Activated CD8-positive, alpha-beta memory T cell treated with anti-CD3 and anti-CD28 coated beads, Interleukin-2, amount 10 ng/mL, durations not matched to agents 7 days and 5 days (primary cell): ENCODE measurements around the gene ADGRD2. TPM values are rescaled to one million over a fixed set of nuclear protein-coding genes. Genes with fewer than 3 reads are reported as not detected.

ENCODE experiments used
- ATAC-seq: fragments of 150-1000 bp; cut with Tn5 transposase; one replicate; pipeline ENCODE4 v1.10.0; 2021; ENCODE audit warnings: moderate library complexity
- CTCF ChIA-PET: fragments of 350-600 bp; sonication (Branson Sonifier 250); formaldehyde crosslinking; loops from one replicate; lab custom pipeline; 2021; ENCODE audit warnings: antibody characterized with exemption; lab: Charles Lee
- DNase-seq: peaks from one replicate; pipeline ENCODE4 v3.0.0-alpha.2; 2020
- H3K27ac Mint-ChIP-seq: one replicate; pipeline ENCODE4 v1.8.0; 2021; ENCODE audit warnings: mild to moderate bottlenecking, mixed read lengths
- H3K27me3 Mint-ChIP-seq: one replicate; pipeline ENCODE4 v1.8.0; 2021; ENCODE audit warnings: mixed read lengths
- H3K36me3 Mint-ChIP-seq: one replicate; pipeline ENCODE4 v1.8.0; 2021; ENCODE audit warnings: mild to moderate bottlenecking, mixed read lengths
- H3K4me1 Mint-ChIP-seq: one replicate; pipeline ENCODE4 v1.8.0; 2021; ENCODE audit warnings: mixed read lengths
- H3K4me3 Mint-ChIP-seq: one replicate; pipeline ENCODE4 v1.8.0; 2021; ENCODE audit warnings: mild to moderate bottlenecking, moderate library complexity, mixed read lengths
- H3K9me3 Mint-ChIP-seq: one replicate; pipeline ENCODE4 v1.8.0; 2022; ENCODE audit warnings: low read depth, mixed read lengths
- total RNA-seq, 2 experiments: library from RNA; stranded (reverse); gene quantifications; one replicate each; pipeline ENCODE4 v1.2.3, GENCODE V29; 2021

The ADGRD2 gene
- total RNA-seq, 2 experiments from 2014 or later: not detected

DNA sequence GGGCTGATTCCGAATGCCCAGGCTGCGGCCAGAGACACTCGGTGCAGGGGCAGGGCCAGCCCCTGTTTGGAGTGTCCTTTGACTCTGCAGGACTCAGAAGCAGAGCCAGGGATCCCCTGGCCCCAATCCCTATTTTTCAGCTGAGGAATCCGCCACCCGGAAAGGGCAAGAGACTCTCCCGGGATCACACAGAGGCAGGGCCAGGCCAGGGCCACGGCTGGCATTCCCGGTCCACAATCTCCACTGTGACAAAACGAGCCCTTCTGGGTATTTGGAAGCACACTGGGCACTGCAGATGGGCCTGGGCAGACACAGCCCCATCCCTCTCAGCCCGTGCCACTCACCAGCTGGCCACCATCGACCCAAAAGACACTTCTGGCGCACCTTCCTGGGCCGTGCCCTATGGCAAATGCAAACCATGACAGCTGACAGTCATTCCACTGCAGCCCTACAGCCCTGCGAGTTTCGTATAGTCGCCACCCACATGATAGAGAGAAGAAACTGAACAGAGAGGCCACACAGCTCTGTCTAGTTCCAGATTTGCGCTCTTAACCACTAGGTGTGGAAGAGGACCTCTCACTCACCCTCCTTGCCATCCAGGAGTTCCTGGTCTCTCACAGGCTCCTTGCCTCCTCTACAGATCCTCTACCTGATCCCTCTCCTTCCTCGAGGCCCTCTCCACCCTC is 43.7 kb downstream of the ADGRD2 start:
- CTCF ChIA-PET: no interaction called here
- H3K27ac Mint-ChIP-seq: no peak overlapping the region
- no peaks in the 10 kb centered on the region for H3K36me3 Mint-ChIP-seq
- H3K4me3 Mint-ChIP-seq: no peak overlapping the region
- H3K27me3 Mint-ChIP-seq: no peaks in the 10 kb centered on the region
- ATAC-seq (no peak), DNase-seq (no peak)
- H3K9me3 Mint-ChIP-seq: no peaks in the 10 kb centered on the region
- peaks cover 6% of the 10 kb centered on the region for H3K4me1 Mint-ChIP-seq

DNA sequence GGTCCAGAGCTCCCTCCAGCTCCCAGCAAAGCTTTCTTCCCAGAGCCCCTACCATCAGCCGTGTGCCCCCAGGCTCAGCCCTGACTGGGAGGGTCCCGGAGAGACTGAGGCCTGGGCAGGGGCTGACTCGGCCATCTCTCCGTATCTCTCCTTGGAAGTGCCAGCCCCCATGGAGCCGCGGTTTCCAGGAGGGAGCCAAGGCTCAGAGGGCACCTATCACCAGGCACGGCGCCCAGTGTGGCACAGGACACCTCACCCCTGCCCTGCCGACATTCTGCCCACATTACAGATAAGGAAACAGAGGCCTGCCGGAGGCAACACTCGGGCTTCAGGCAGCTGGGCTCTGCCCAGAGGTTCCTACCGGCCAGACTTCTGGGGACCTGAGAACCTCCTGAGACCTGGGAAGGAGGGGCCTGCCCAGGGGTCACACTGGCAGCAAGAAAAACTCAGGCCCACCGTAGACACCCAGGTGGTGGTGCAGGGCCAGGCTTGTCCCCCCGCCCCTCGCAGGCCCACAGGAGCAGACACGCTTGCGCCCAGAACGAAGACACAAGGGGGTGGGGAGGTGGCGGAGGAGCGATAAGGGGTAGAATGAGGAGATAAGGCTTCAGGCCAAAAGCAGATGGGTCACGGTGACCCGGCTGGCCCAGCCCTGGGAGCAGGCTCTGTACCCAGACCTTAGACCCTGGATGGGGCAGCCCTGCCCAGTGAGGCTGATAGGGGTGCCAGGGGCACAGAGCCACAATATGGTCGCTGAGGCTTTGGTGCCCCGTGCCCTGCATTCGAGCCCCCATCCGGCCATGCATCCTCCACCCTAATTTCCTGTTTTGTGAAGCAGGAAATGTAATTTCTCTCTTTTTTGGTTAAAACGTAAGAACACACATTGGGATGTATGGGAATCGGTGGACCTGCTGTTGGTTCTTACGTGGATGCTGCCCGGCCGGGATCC is 45.1 kb downstream of the ADGRD2 start:
- no peak for ATAC-seq
- H3K36me3 Mint-ChIP-seq: no peaks in the 10 kb centered on the region
- CTCF ChIA-PET: no interaction called here
- no peak overlapping the region for H3K27ac Mint-ChIP-seq
- no peaks in the 10 kb centered on the region for H3K27me3 Mint-ChIP-seq
- no peak for DNase-seq
- H3K9me3 Mint-ChIP-seq: no peaks in the 10 kb centered on the region
- peaks cover 6% of the 10 kb centered on the region for H3K4me1 Mint-ChIP-seq
- H3K4me3 Mint-ChIP-seq: no peak overlapping the region

DNA sequence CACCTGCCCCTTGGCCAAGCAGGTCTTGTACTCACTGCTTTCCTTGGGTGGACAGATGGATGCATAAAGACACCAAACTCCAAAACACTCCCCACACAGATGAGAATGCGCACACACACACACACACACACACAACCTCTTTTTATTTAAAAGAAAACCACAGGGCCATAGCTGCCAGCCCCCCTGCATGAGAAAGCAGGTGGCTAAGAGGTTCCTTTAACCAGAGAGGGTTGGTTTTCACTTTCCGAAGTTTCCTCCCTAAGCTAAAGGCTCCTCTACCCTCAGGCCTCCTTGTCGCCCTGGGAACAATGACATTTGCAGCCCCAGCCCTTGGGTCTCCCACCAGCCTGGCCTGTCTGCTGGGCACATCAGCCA is 45.8 kb downstream of the ADGRD2 start:
- no peak overlapping the region for H3K27ac Mint-ChIP-seq
- no peak for ATAC-seq
- no peaks in the 10 kb centered on the region for H3K36me3 Mint-ChIP-seq
- no peaks in the 10 kb centered on the region for H3K27me3 Mint-ChIP-seq
- DNase-seq: no peak
- no peaks in the 10 kb centered on the region for H3K9me3 Mint-ChIP-seq
- H3K4me3 Mint-ChIP-seq: no peak overlapping the region
- CTCF ChIA-PET: no interaction called here
- H3K4me1 Mint-ChIP-seq: peaks cover 8% of the 10 kb centered on the region

DNA sequence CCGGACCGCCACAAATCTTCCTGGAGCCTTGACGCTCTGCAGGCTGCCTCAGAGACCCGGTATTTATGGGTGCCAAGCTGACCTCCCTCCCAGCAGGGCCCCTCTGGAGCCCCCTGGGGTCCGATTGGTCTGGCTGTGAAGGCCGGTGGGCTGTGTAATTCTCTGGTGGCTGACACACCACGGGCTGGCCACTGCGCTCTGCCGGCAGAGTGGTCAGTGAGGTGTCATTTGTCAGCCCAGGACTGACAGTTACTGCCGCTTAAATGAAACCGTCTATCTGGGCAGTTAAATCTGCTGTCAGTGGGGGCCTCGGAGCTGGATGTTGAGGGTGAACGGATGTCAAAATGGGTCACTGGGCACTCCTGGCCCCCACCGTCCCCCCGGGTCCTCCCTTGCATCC is 46.2 kb downstream of the ADGRD2 start:
- CTCF ChIA-PET: no interaction called here
- ATAC-seq: no peak

DNA sequence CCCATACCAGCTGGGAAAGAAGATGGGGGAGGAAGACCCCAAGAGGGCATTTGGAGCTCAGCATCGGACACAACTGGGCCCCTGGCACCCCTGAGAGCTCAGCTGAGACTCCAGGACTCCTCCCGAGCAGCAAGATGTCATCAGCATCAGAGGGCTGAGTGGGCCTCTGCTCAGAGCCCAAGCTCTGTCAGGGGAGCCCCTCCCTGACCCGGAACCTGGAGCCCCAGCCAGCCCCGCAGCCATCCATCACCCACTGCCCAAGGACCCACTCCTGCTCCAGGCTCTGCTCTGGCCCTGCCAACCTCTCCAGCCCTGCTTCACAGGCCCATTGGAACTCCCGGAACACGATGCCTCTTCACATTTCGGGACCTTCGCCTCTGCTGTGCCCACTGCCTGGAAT is 47.2 kb downstream of the ADGRD2 start:
- CTCF ChIA-PET: no interaction called here
- H3K27ac Mint-ChIP-seq: no peak overlapping the region
- H3K4me1 Mint-ChIP-seq: peaks cover 8% of the 10 kb centered on the region
- no peak overlapping the region for H3K4me3 Mint-ChIP-seq
- no peaks in the 10 kb centered on the region for H3K36me3 Mint-ChIP-seq
- no peak for DNase-seq
- H3K27me3 Mint-ChIP-seq: peaks cover 6% of the 10 kb centered on the region
- H3K9me3 Mint-ChIP-seq: no peaks in the 10 kb centered on the region
- no peak for ATAC-seq

More for the DNA sequence above, 46.2 kb downstream of the ADGRD2 start:
- no peaks in the 10 kb centered on the region for H3K36me3 Mint-ChIP-seq
- H3K4me1 Mint-ChIP-seq: peaks cover 8% of the 10 kb centered on the region
- no peak overlapping the region for H3K27ac Mint-ChIP-seq
- H3K27me3 Mint-ChIP-seq: no peaks in the 10 kb centered on the region
- H3K4me3 Mint-ChIP-seq: no peak overlapping the region
- no peaks in the 10 kb centered on the region for H3K9me3 Mint-ChIP-seq
- no peak for DNase-seq

DNA sequence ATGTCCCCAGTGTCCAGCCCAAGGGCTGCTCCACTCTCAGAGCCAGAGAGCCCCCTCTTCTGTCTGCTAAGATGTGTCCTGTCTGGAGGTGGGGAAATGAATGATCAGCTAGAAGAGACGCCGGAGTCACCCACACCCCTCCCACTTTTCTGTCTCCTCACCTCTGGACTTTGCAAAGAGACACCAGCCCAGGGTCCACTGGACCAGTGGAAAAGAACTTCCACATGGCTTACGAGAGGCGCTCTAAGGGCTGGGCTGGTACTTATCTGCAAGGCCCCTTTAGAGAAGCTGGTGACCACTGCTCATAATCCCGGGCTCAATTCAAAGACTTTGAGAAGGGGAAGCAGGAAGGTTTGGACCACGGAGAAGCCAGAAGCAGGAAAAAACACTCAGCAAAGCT is 47.8 kb downstream of the ADGRD2 start:
- Mint-ChIP-seq H3K9me3 (no peaks in the 10 kb centered on the region), H3K27me3 (peaks cover 7% of the 10 kb centered on the region), H3K27ac (no peak overlapping the region), H3K36me3 (no peaks in the 10 kb centered on the region), H3K4me3 (no peak overlapping the region), H3K4me1 (peaks cover 8% of the 10 kb centered on the region)
- no peak for ATAC-seq
- CTCF ChIA-PET: no interaction called here
- DNase-seq: no peak

DNA sequence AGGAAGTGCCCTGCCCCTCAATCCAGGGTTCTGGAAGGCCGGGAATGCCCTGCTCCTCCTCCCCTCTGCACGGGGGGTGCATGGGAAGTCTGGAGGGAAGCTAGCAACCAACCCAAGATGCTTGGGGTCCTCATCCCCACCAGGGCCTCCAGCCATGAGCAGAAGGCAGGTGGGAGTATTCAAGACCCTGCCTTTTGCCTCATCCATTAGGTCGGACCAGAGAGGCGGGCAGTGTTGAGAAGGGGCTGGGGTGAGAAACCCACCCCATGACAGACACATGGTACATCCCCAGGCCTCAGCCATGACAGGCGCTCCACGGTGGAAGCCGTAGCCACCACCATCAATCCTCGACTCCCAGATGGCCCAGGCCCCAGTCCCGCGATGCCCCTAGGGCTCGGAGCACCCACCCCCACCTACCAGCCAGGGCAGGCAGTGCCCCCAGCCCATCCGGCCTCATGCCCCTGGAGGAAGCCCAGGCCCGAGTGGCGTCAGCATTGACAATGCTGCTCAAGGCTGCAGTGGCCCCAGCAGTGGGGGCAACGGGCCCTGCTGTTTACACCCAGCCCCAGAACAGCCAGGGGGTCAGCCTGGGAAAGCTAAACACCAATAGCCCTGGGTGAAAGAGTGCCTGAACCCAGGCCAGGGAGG is 48.4 kb downstream of the ADGRD2 start:
- H3K27ac Mint-ChIP-seq: no peak overlapping the region
- no peaks in the 10 kb centered on the region for H3K36me3 Mint-ChIP-seq
- no peaks in the 10 kb centered on the region for H3K9me3 Mint-ChIP-seq
- H3K4me3 Mint-ChIP-seq: no peak overlapping the region
- no peak for DNase-seq
- ATAC-seq: no peak
- H3K27me3 Mint-ChIP-seq: peaks cover 11% of the 10 kb centered on the region
- CTCF ChIA-PET: interaction anchor here (0.5 kb wide), 1 partner anchor 97 kb away, joined by 3 read pairs; no protein-coding TSS in a partner anchor
- H3K4me1 Mint-ChIP-seq: peaks cover 8% of the 10 kb centered on the region

DNA sequence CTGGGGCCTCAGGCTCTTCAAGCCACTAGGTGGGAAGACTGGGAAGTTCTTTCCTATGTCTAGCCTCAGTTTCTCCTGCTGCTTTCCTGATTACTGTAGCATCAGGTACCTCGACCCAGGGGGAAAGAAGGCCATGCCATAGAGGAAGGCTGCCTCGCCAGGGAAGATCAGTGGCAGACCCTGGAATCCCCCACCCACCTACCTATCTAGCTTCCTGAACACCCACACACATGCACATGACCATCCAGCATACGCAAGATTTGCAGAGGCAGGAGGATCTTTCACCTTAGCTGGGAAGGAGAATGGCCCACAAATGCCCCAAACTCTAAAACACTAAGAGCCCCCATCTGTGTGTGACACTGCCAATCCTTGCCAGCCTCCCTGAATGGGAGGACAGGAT is 49.0 kb downstream of the ADGRD2 start:
- CTCF ChIA-PET: no interaction called here
- ATAC-seq (no peak), DNase-seq (no peak)
- no peaks in the 10 kb centered on the region for H3K9me3 Mint-ChIP-seq
- peaks cover 13% of the 10 kb centered on the region for H3K4me1 Mint-ChIP-seq
- H3K36me3 Mint-ChIP-seq: peaks cover 4% of the 10 kb centered on the region
- no peak overlapping the region for H3K27ac Mint-ChIP-seq
- H3K27me3 Mint-ChIP-seq: peaks cover 16% of the 10 kb centered on the region
- no peak overlapping the region for H3K4me3 Mint-ChIP-seq

DNA sequence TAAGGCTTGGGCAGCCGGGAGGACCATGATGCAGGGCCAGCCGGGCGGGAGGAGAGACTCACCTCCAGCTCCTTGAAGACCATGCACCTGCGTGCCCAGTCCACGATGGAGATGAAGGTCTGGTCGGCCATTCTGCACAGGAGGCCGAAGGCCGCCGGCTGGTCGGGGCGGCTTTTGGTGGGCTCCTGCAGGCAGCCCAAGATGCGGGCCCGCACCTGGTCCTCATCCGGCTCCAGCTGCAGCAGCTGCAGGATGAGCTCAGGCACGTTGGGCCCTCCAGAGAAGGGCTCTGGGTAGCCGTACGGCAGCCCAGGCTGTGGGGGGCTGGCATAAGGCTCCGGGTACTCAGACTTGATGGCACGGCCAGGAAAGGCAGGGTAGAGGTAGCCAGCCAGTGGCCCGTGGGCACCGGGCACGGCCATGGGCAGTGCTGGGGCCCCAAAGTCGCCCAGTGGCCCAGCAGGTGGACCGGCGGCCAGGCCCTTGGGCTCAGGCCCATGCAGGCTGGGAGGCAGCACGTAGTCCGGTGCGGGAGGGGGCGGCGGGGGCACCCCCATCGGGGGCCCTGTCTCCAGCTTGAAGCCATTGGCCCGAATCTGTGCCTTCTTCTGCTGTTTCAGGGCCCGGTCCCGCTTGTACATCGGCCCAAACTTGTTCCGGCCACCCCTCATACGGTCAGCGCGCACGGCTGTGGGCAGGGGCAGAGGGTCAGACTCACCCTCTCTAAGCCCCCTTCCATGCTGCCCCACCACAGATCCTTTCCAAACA is 50.0 kb downstream of the ADGRD2 start:
- CTCF ChIA-PET: no interaction called here
- peaks cover 18% of the 10 kb centered on the region for H3K27me3 Mint-ChIP-seq

DNA sequence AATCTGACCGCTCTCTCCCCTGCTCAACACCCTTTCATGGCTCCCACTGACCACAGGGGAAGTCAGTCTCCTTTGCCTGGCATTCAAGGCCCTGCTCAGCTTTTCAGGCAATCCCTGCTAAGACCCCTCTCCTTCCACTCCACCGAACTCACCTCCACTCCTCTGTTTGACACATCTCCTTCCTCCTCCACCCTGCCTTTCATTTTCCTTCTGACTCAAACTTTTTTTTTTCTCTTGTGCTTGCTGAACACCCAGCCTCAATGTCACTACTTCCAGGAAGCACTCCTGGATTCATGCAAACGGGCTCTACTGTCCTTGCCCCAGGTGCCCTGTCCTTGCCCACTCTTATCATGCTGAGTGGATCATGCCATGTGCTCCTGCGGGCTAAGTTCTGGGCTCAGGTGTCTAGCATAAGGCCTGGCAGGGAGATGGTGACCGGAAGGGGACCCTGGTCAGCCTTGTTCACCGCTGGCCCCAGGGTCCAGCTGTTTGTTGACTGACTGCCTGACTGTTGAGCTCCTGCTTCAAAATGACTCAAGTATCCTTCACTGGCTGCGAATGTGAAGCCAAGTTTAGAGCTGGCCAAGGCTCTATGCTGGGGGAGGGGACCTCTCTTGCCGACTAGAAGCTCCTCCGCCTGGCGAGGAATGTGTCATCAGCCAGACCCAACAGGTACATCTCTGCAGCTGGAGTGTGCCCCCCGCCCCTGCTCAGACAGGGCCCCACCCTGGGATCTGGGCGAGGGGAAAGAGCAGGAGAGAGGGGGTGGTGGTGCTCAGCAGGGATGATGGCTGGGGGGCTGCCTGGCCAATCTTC is 50.8 kb downstream of the ADGRD2 start:
- ATAC-seq (no peak), DNase-seq (no peak)
- CTCF ChIA-PET: no interaction called here
- Mint-ChIP-seq H3K9me3 (no peaks in the 10 kb centered on the region), H3K4me3 (no peak overlapping the region), H3K27ac (no peak overlapping the region), H3K4me1 (peaks cover 10% of the 10 kb centered on the region), H3K27me3 (peaks cover 25% of the 10 kb centered on the region), H3K36me3 (peaks cover 4% of the 10 kb centered on the region)

More for the DNA sequence above, 50.0 kb downstream of the ADGRD2 start:
- DNase-seq: no peak
- H3K27ac Mint-ChIP-seq: no peak overlapping the region
- peaks cover 4% of the 10 kb centered on the region for H3K36me3 Mint-ChIP-seq
- no peaks in the 10 kb centered on the region for H3K9me3 Mint-ChIP-seq
- H3K4me1 Mint-ChIP-seq: peaks cover 13% of the 10 kb centered on the region
- H3K4me3 Mint-ChIP-seq: no peak overlapping the region
- no peak for ATAC-seq

DNA sequence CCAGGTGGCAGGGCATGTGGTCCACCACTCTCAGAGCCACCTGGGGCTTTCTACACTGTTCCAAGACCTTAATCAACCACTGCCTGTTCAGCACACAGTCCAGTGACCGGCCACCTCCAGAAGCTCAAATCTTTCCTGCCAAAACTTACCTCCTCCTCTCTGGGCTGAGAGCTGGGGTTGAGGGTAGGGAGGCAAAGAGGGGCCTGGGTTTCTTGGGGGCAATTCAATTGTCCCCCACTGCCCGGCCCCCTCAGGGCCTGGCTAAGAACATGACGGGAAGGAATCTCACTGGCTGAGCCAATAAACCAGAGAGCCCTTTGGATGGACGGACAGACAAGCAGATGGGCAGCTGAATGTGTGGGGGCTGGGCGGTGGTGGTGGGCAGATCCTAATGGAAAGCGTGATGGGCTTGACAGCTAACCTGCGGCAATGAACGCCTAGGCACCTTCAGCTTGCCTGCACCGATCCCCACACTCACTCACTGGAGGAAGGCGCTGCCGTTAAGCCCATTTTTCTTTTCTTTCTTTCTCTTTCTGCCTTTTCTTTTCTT is 51.6 kb downstream of the ADGRD2 start:
- CTCF ChIA-PET: no interaction called here
- H3K4me1 Mint-ChIP-seq: peaks cover 7% of the 10 kb centered on the region
- peaks cover 4% of the 10 kb centered on the region for H3K36me3 Mint-ChIP-seq
- no peak overlapping the region for H3K27ac Mint-ChIP-seq
- peaks cover 27% of the 10 kb centered on the region for H3K27me3 Mint-ChIP-seq
- no peak overlapping the region for H3K4me3 Mint-ChIP-seq
- no peak for DNase-seq
- no peaks in the 10 kb centered on the region for H3K9me3 Mint-ChIP-seq
- no peak for ATAC-seq
